ENCODE results near the gene ALOX15.

DNA sequence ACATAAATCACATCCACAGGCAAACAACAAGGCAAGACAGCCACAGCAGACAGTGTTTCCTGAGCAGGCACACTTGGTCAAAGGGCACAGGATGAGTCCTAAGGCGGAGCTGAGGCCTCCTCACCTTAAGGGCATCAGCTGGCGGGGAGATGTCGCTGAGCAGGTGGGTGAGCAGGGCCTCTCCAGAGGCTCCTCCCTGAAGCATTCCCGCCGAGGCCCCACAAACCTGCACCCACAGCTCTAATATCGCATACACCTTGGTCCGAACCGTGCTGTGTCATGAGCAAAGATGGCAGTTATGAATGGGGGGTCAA, 33.2 kb upstream of the ALOX15 start:
- no peak for TF ChIP-seq POLR2AphosphoS5 (IDR thresholded peaks at IDR 0.05; ENCODE audit: low read depth, low read length)
- TF ChIP-seq, protein P1, sequence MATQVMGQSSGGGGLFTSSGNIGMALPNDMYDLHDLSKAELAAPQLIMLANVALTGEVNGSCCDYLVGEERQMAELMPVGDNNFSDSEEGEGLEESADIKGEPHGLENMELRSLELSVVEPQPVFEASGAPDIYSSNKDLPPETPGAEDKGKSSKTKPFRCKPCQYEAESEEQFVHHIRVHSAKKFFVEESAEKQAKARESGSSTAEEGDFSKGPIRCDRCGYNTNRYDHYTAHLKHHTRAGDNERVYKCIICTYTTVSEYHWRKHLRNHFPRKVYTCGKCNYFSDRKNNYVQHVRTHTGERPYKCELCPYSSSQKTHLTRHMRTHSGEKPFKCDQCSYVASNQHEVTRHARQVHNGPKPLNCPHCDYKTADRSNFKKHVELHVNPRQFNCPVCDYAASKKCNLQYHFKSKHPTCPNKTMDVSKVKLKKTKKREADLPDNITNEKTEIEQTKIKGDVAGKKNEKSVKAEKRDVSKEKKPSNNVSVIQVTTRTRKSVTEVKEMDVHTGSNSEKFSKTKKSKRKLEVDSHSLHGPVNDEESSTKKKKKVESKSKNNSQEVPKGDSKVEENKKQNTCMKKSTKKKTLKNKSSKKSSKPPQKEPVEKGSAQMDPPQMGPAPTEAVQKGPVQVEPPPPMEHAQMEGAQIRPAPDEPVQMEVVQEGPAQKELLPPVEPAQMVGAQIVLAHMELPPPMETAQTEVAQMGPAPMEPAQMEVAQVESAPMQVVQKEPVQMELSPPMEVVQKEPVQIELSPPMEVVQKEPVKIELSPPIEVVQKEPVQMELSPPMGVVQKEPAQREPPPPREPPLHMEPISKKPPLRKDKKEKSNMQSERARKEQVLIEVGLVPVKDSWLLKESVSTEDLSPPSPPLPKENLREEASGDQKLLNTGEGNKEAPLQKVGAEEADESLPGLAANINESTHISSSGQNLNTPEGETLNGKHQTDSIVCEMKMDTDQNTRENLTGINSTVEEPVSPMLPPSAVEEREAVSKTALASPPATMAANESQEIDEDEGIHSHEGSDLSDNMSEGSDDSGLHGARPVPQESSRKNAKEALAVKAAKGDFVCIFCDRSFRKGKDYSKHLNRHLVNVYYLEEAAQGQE (IDR thresholded peaks at IDR 0.05; ENCODE audit: insufficient read depth in 1 of 2, low read depth in 2 of 2, low read length in 2 of 2), result no peak
- no peak for TF ChIP-seq TAF1 (IDR thresholded peaks at IDR 0.05; ENCODE audit: borderline replicate concordance, insufficient read depth, low read length)
- no peak for TF ChIP-seq SIN3A (IDR thresholded peaks at IDR 0.05; ENCODE audit: borderline replicate concordance, insufficient read depth, low read length)
